Activated CD4-positive, alpha-beta T cell treated with anti-CD3 and anti-CD28 coated beads, Interleukin-2, Interleukin-6, amounts not matched to agents 100 ng/mL and 50 ng/mL, durations not matched to agents 16 hours and 8 hours (primary cell): ENCODE data around the gene STIMATE.
A peak's percentile ranks its signal among the peaks of the same experiment; 100 is the strongest.

Experiments
- DNase-seq: peaks from one replicate; pipeline ENCODE4 v3.0.0-alpha.2; 2020

Gene STIMATE

DNA sequence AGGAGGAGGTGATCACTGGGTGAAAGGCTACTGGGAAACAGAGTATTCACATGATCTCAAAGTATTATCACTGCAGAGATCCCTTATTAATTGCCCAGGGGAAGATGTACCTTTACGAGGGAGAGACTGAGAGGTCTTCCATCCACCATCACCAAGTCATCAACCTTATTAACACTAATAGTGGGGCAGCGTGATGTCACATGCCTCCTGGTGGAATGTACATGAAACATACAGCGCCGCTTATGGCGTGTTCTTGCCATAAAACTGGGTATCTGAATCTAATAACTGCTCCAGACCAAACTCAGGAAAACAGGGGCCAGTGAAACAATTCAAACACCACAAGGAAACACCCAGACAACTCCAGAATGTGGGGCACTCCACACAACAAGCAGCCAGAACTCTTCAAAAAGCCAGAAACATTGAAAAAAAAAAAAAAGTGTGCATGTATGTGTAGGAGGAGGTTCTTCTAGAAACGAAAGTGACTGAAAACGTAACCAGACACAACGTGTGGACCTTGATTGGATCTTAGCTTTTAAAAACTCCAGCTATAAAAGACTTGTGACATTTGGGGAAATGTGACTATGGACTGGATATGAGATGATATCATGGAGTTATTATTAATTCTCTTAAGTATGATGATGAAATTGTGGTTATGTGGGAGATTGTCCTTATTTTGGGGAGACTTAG lies 4.6 kb downstream of the STIMATE start:
- DNase-seq = peak; percentile 81

DNA sequence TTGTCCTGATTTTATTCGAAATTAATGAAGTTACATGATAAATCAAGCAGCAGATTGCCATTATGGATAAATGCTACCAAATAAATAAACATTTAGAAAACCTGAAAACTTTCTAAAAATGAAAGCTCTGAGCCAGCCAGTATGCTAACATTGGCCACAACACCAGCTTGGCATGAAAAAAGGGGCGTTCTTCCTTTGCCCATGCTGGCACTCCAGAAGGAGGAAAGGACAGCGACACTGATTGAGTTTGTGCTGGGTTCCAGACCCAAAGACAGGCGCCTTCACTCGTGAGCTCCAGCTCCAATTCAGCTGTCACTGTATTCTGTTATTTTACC lies 5.1 kb downstream of the STIMATE start:
- no peak for DNase-seq

- DNase-seq = peak; percentile 39
These were observed 5.7 kb downstream of the STIMATE start for GRCh38 chr3:52891615-52892081.

- peak; percentile 80 for DNase-seq
These were observed 6.2 kb downstream of the STIMATE start for GRCh38 chr3:52891164-52891563.

- peak; percentile 70 for DNase-seq
These were observed 6.6 kb downstream of the STIMATE start for GRCh38 chr3:52890735-52891134.

DNA sequence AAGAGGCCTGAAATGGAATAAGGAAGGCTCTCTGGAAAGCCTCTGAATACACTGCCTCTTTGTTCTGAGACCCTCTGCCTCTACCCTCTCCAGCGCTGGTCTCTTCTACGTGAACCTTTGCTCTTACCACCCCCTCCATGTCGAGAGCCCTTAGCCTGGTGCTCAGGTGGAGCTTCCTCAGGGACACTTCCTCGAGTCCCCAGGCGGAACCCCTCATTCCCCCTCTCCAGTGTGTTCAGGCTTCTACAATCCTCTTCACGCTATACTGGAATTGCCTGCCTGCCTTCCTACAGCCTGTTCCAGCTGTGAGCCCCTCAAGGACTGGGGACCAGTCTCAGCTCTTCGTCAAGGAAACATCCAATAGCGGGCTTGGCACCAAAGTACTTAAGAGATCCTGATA lies 7.4 kb downstream of the STIMATE start:
- DNase-seq = no peak

DNA sequence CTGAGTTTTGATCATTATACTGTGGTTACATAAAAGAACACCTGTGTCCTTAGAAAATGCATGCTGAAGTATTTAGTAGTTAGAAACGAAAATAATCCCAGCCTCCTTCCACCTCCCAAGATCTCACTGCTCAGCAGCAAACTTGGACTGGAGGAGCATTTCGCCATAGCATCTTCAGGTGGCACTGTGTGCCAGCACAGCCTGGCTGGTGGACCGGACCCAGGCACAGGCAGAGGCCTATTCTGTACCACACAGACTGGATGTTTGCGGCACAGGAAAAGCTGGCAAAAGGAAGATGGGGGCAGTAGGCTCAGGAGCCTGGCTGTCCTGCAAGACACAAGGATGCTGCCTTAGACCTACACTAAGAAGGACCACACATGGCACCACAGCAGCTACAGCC lies 10.2 kb downstream of the STIMATE start:
- DNase-seq = no peak

DNA sequence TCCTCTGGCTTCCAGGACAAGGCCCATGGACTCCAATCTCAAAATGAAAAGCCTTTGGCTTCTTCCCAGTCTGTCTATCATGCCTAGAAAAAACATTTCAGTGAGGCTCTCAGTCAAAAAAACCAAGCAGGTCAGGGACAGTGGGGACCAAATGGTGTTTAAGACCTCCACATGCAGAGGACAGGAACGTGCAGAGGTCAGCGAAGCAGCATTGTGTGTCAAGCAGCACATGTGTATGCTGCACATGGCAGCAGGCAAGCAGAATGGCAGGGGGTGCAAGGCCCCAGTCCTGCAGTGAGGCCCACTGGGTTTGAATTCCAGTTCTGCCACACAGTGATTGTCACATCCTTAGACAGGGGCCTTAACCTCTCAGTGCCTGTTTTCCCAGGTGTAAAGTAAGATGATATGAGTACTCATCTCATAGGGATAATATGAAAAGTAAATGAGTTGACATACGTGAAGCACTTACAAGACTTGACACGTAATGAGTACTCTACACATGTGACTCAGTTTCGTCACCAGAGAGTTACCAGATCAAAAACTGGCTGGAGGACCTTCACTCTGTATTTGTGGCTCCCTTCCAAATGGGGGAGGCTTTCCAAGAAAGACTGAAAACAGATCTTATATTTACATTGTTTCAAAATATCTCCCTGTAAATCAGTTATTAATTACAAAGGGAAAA lies 11.2 kb downstream of the STIMATE start:
- DNase-seq = no peak

- DNase-seq = no peak
These were observed 15.0 kb downstream of the STIMATE start for GRCh38 chr3:52882377-52882776.

- no peak for DNase-seq
These were observed 15.5 kb downstream of the STIMATE start for GRCh38 chr3:52881871-52882270.

DNA sequence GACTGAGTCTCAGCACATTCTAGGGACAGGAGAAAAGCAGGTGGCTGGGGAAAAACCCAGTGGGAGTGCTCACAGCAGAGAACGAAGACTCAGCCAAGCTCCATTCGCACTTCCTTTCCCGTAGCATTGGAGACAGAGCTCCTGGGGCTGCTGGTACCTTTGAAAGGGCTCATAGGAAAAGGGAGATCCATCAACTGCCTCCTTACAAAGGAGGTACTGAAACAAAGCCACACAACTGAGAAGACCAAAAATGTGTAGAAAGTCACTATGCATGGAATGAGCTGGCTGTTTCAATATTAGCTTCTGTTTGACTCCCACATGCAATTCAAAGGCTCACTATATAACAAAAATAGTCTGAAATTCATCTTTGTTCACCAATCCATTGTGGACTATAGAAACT lies 16.9 kb downstream of the STIMATE start:
- peak; percentile 50 for DNase-seq

GRCh38 chr3:52880047-52880446 lies 17.3 kb downstream of the STIMATE start:
- no peak for DNase-seq

GRCh38 chr3:52879581-52879980 lies 17.8 kb downstream of the STIMATE start:
- DNase-seq = no peak

GRCh38 chr3:52879090-52879489 lies 18.3 kb downstream of the STIMATE start:
- no peak for DNase-seq

DNA sequence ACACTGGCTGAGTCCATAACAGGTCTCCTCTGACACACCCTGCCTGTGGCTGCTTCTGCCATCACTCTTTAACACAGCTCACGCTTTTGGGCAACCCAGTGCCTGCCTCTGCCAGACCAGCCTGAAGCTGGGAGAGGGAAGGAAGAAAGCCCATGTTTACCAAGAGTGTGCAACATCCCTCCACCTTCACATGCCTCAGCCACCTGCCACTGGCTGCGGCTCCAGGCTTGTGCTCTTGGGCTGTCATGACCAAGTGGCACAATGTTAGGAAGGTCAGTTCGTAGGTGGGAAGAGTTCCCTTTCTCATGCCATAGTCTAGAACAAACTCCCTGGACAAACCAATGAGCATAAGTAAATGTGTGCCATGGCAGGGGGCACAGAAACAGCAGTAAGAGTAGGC lies 20.3 kb downstream of the STIMATE start:
- no peak for DNase-seq

GRCh38 chr3:52874864-52875587 lies 22.3 kb downstream of the STIMATE start:
- DNase-seq = no peak

DNA sequence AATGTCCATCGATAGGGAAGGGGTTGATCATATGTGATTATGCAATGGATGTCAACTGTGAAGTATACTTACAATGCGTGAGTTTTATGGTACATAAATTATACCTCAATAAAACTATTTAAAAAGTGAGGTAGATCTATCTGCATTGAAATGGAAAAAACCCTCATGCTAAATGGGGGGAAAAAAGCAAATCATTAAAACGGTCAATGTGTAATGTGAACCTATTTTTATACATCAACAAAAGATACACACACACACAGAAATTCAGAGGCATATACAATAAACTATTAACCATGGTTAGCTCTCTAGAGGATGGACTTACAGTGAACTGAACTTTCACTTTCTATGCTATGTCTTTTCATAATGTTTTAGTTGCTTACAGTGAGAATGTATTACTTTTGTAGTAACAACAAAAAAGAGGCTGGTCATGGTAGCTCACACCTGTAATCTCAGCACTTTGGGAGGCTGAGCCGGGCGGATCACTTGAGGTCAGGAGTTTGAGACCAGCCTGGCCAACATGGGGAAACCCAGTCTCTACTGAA lies 23.1 kb downstream of the STIMATE start:
- DNase-seq = no peak

DNA sequence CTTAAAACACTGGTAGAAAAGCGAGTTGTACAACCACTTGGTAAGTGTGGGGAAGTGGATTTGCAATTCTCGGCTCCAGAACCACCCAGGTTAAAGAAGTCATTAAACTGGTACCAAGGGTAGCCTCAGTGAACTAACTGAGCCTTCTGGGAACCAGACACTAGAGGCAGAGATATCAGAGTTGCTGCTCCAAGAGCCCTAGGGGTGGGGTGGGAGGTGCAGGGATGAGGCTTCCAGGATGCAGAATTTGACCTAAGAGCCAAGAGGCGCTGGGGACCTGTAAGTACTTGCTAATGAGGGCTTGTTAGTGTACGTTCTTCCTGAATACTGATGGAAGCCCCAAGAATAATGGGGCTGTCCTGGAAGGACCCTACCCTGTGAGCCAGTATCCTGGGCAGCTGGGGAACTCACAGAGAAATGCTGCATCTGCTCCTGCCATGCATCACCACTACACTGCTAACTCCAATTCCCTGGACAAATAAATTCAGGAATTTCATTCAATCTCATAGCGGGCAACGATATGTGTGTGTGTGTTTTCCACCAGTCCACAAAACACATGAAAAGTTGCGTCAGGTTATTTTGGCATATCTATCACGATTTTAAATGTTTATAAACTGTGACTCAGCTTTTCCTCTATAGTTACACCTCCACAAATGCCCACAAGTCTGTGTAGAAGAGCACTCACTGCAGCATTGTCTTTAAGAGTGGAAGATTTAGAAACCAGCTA lies 23.8 kb downstream of the STIMATE start:
- DNase-seq = no peak

GRCh38 chr3:52872245-52872644 lies 25.1 kb downstream of the STIMATE start:
- DNase-seq = no peak

DNA sequence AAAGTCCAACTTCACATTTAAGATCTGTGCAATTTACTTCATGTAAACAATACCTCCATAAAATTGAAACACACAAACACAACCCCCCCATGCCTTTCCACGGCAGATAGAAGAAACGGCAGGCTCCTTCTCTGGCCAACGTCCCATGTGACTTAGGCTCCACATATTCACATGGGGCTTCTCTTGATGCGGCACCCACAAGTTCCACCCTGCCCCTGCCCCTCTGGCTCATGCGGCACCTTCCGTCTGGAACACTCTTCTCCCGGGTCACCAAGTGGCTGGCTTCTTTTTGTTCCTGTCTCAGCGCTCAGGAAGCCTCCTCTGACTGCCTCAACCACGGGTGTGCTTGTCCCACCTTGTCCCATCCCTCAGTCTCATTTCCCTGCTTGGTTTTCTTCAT lies 25.6 kb downstream of the STIMATE start:
- no peak for DNase-seq

GRCh38 chr3:52870471-52870870 lies 26.9 kb downstream of the STIMATE start:
- no peak for DNase-seq

GRCh38 chr3:52866427-52866826 lies 30.9 kb downstream of the STIMATE start:
- no peak for DNase-seq

DNA sequence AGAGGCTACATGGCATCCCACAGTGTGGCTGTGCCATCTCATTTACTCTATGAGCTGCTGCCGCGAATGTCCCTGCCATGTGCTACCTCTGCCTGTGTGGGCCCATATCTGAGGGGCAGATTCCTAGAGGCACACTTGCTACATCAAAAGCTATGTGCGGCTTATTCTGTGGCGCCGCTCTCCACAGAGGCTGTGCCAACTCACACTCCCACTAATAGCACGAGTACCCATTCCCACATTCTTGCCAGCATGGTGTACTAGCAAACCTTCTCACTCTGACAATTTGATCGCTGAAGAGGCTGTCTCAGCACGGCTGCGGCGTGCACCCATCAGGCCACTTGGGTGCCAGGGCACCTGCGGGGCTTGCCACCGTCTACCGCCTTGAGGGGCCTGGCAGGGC lies 31.4 kb downstream of the STIMATE start:
- no peak for DNase-seq
